HG02981 (cell line): ENCODE measurements around the gene SGPL1.
"Not testable (repeated sequence)": the region's sequence is repeated elsewhere in the genome, so short reads cannot be mapped to it uniquely, and the experiment has no call there.

Experiments used
- ATAC-seq: cut with Tn5 transposase; IDR thresholded peaks from one replicate; pipeline ENCODE4 v1.9.1; 2021; ENCODE audit warnings: mild to moderate bottlenecking, moderate library complexity; ENCODE audit not compliant: unreplicated experiment

The SGPL1 gene

GRCh38 chr10:70840836-70841235, 25.1 kb downstream of the SGPL1 start:
- ATAC-seq: no peak

GRCh38 chr10:70843333-70843732, 27.6 kb downstream of the SGPL1 start:
- ATAC-seq: no peak

DNA sequence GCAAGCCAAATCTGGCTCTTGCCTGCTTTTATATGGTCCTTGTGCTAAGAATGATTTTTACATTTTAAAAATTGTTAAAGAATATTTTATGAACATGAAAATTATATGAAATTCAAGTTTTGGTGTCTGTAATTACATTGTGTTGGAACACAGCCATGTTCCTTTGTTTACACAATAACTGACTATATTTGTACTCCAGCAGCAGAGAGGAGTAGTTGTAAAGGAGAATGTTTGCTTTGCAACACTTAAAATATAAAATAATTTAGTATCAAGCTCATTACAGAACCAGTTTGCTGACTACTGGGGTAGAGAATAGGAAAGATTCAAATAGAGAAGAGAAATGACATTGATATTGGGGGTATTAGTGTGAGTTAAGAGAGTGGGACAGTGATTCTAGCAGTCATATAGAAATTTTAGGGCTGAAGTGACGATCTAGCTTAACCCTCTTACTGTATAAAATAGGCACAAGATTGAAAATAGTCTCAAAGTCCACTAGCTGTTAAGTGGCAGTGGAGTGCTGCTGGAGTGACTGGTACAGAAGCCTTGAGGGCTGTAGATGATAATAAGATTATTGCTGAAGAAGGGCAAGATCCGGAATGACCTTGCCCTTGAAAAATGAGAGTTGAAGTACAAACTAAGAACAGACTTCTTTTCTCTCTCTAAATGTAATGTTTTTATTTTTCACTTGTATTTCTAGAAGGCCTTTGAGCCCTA, 28.2 kb downstream of the SGPL1 start:
- no peak for ATAC-seq

DNA sequence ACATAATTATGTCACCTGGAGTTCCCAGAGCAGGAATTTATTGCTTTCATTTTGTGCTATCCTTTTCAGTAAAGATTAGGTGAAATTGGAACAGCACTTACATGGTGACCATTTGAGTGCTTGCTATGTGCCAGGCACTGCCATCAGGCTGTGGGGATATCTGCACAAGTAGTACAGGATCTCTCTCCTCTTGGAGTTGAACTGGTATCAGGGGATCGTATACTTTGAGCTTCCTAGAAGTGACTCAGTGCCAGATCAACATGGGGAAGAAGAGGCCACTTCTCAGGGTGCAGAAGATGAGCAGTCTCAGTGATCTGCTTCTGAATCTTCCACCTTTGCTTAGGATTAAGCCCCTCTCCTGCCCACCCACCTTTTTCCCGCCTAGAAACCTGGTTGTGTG, 29.5 kb downstream of the SGPL1 start:
- no peak for ATAC-seq

DNA sequence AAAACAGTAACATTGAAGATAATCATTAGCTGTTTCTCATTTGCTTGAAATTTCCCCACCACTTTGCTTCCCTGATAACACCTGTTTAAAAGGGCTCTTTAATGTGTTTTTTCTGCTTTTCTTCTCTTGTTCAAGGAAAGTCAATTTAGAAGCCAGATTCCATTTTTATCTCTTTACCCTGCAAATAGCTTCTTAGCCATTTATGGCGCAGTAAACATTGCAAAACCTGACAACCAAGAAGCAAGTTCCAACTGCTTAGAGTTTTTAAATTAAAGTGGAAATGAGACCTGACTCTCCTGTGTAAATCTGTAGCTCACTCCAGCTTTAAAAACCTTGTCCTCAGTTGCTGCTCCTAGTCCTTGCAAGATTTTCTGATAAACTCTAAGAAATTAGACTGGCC, 30.1 kb downstream of the SGPL1 start:
- no peak for ATAC-seq

- no peak for ATAC-seq
Observed at GRCh38 chr10:70846795-70847194, 31.0 kb downstream of the SGPL1 start.

DNA sequence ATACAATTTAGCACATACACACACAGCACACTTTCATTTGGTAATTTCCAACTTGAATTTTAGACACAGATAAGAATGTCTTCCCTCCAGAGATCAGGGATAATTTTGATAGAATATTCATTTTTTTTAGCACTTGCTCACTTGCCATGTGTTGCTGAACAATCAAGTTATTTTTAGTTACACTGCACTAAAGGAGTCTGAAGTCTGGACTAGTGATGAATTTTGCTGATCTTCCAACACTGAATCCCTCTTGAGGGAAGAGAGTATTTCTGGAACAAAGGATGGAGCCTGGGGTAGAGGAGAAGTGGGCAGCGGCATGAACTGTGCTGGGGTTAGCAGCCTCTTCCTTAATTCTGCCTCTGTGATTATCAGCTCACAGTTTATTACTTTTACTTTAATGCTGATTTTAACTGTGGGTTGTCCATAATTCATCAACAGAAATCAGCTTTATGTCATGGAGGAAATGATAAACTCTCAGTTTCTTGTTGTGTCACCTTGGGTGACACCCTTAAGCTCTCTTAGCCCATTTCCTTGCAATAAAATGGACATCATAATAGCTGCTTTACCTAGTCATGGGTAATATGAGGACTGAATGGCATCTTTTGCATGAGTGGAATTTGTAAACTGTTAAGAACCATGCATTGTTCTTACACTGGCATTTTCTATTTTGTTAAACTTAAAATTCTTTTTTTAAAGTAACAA, 32.1 kb downstream of the SGPL1 start:
- no peak for ATAC-seq

DNA sequence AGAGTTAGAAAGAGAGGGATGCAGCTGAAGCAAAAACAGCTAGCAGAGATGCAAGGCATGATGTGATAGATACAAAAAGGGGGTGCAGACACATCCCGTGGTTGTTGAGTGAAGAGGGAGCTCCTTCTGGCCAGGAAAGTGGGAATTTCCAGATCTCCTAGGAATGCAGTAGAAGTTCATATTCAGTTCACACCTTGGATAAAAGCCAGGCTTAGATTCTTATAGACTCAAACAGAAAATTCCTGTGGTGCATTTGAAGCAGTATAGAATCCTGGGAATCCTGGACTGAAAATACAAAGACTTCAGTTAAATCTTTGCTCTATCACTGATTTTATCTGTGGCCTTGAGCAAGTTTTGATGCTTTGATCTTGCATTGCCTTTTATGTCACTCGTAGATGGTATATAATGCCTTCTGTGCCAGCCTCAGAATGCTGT, 33.9 kb downstream of the SGPL1 start:
- no peak for ATAC-seq

GRCh38 chr10:70850097-70850496, 34.3 kb downstream of the SGPL1 start:
- ATAC-seq: no peak

- no peak for ATAC-seq
Observed at GRCh38 chr10:70851597-70852475, 36.1 kb downstream of the SGPL1 start.

- no peak for ATAC-seq
Observed at GRCh38 chr10:70853038-70853437, 37.3 kb downstream of the SGPL1 start.

DNA sequence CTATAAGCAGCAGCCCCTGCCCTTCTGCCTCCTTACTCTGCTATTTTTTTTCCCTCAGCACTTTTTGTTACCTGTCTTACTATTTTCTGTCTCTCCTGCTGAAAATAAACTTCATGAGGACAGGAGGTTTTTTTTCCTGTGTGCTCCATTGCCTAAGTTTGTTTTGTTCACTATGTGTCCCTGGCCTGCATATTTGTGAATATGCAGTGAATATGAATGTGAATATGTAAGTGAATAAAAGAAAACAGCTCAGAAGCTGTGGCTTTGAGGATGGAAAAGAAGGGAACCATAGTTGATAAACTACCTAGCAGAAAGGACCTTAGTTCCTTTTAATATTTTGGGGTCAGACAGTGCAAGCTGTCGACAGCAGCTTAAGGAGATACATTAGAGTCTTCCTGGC, 37.7 kb downstream of the SGPL1 start:
- no peak for ATAC-seq

- ATAC-seq: no peak
Observed at GRCh38 chr10:70856454-70856853, 40.7 kb downstream of the SGPL1 start.

DNA sequence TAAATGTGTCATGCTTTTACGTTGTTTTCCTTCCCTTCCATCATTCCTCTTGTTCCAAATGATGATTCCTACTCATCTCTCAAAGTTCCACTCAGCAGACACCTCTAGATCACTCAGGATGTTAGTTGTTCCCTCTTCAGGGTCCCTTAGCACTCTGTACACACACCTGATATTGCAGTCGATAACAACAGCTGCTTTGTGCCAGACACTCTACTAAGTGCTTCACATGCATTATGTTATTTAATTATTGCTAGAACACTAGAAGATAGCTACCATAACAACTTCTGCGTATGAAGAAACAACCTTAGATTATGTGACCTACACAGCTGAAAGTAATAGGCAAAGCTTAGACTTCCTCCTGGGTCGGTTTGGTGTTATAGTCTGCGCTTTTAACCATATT, 43.0 kb downstream of the SGPL1 start:
- no peak for ATAC-seq

GRCh38 chr10:70861495-70862197, 45.9 kb downstream of the SGPL1 start:
- ATAC-seq: not testable (repeated sequence)

DNA sequence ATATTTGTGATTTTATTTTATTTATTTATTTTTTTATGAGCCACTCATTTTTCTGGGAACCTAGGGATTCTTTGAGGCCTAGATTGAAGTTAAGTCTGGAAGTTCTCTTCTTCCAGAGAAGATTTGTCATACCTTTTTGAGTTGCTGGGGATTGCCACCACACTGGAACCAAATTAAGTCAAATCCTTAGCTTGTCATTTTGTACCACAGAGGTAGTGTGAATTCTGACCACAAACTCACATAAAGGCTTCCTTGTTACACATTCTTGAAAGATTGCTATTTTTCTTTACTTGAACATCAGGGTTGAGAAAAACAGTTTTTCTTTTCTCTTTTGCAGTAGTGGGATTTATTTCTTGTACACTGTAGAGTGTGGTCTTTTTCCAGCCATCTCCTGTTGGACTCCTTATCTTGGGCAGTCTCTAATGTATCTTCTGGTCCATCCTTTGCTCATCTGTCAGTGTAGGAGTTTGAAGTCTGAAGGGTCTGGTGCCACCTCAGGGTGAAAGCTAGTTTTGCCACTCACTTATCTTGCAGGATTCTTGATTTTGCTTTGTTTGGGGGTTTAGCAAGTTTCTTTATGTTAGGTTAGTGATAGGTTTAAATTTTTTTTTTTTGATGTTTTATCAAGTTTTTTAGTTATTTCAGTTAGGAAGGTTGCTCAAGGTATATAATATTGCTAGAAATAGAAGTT, 47.9 kb downstream of the SGPL1 start:
- ATAC-seq: no peak

GRCh38 chr10:70864935-70865334, 49.2 kb downstream of the SGPL1 start:
- ATAC-seq: no peak

- no peak for ATAC-seq
Observed at GRCh38 chr10:70866424-70866823, 50.7 kb downstream of the SGPL1 start.

GRCh38 chr10:70872291-70872690, 56.5 kb downstream of the SGPL1 start:
- no peak for ATAC-seq

DNA sequence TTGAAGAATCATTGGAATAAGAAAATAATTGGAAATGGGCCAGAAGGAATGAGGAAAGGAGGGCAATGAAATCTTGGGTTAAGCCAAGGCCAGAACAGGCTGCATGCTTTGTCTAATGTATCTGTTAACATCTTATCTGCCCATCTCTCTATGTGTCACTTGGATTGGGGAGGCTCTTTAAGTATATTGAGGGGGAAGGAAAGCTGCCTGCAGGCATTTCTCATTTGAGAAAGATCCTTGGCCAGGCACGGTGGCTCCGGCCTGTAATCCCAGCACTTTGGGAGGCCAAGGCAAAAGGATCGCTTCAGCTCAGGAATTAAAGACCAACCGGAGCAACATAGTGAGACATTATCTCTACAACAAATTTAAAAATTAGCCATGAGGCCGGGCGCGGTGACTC, 58.3 kb downstream of the SGPL1 start:
- no peak for ATAC-seq
